Upper lobe of right lung (tissue), 1 donor: ENCODE data around the gene KDM2A. TPM values are rescaled to one million over a fixed set of nuclear protein-coding genes. Genes with fewer than 3 reads are reported as not detected.
"Not testable (repeated sequence)": the region's sequence is repeated elsewhere in the genome, so short reads cannot be mapped to it uniquely, and the experiment has no call there.

ENCODE experiments used
- ATAC-seq: fragments of 200-7000 bp; cut with Tn5 transposase; one replicate; pipeline ENCODE4 v1.9.1; 2020; ENCODE audit warnings: mild to moderate bottlenecking, moderate library complexity
- DNase-seq: peaks from one replicate; pipeline ENCODE4 v3.0.0-alpha.2; 2020
- H3K27ac ChIP-seq: fragments of 200-600 bp; one replicate; pipeline ENCODE4 v1.8.0; 2022
- H3K27me3 ChIP-seq: fragments of 200-600 bp; one replicate; pipeline ENCODE4 v1.8.0; 2022; ENCODE audit warnings: mild to moderate bottlenecking
- H3K36me3 ChIP-seq: fragments of 200-600 bp; one replicate; pipeline ENCODE4 v1.8.0; 2022
- H3K4me1 ChIP-seq: fragments of 200-600 bp; one replicate; pipeline ENCODE4 v1.8.0; 2022
- H3K4me3 ChIP-seq: fragments of 200-600 bp; one replicate; pipeline ENCODE4 v1.8.0; 2022; ENCODE audit warnings: mild to moderate bottlenecking
- H3K9me3 ChIP-seq: fragments of 200-600 bp; one replicate; pipeline ENCODE4 v1.8.0; 2022
- intact Hi-C: fragments of 100-400 bp; cut with DNase I; formaldehyde crosslinking; loops from one replicate; pipeline ENCODE4 v1.11.0; 2022
- total RNA-seq: library from RNA; stranded (reverse); fragmentation: NEBNext Ultra II Directional; extraction: Animal tissue kit (Norgen Biotek cat#: 25700); gene quantifications from one replicate; pipeline ENCODE4 v1.2.1, GENCODE V29; 2021
- TF ChIP-seq, protein P1 (sequence below): fragments of 200-600 bp; IDR thresholded peaks from one replicate; pipeline ENCODE4 v1.8.0; 2022; ENCODE audit warnings: antibody characterized with exemption
- donor health status: DM: no; HTN: yes; CAD: no; lungs with severe emphysema.

KDM2A gene
- total RNA-seq, 1 donor from 2014 or later = 79.5 TPM

DNA sequence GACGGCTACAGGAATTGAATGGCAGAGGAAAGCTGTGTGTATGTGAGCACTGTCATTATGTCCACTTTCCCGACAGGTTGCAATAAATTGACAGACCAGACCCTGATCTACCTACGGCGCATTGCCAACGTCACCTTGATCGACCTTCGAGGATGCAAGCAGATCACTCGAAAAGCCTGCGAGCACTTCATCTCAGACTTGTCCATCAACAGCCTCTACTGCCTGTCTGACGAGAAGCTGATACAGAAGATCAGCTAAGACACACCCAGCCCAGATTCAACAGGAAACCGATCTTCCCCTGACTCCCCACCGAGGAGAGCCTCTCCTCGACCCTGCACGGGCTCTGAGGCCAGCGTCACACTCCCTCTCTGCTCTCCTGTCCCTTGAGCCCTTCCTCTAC is 135.7 kb downstream of the KDM2A start:
- no peak for ATAC-seq
- no peak for DNase-seq
- intact Hi-C loops = no loop called here
- H3K4me3 ChIP-seq = no peak overlapping the region
- TF ChIP-seq, protein P1, sequence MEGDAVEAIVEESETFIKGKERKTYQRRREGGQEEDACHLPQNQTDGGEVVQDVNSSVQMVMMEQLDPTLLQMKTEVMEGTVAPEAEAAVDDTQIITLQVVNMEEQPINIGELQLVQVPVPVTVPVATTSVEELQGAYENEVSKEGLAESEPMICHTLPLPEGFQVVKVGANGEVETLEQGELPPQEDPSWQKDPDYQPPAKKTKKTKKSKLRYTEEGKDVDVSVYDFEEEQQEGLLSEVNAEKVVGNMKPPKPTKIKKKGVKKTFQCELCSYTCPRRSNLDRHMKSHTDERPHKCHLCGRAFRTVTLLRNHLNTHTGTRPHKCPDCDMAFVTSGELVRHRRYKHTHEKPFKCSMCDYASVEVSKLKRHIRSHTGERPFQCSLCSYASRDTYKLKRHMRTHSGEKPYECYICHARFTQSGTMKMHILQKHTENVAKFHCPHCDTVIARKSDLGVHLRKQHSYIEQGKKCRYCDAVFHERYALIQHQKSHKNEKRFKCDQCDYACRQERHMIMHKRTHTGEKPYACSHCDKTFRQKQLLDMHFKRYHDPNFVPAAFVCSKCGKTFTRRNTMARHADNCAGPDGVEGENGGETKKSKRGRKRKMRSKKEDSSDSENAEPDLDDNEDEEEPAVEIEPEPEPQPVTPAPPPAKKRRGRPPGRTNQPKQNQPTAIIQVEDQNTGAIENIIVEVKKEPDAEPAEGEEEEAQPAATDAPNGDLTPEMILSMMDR = no peak
- H3K9me3 ChIP-seq = no peaks in the 10 kb centered on the region
- H3K27ac ChIP-seq = no peak overlapping the region
- H3K27me3 ChIP-seq = no peaks in the 10 kb centered on the region
- peaks cover 74% of the 10 kb centered on the region for H3K36me3 ChIP-seq
- peaks cover 14% of the 10 kb centered on the region for H3K4me1 ChIP-seq

DNA sequence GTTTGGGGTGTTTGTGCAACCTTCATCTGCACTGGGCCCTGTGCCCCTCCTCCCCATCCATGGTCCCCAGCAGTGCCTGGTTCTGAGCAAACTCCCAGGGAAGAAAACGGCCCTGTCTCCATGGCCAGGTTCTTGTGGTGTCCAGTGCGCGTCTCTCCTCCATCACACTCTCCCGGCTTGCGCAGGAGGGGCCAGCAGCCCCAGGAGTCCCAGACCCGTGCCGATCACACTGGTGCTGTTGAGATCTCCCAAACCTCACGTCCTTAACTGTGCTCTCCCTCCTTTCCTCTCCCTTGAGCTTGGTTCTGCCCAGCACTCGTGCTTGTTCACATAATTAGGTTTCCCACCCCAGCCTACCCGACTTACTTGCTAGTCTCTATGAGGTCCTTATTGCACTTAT is 136.3 kb downstream of the KDM2A start:
- intact Hi-C loops = no loop called here
- Histone ChIP-seq H3K9me3 (no peaks in the 10 kb centered on the region), H3K27ac (no peak overlapping the region), H3K36me3 (peaks cover 69% of the 10 kb centered on the region), H3K4me1 (peaks cover 14% of the 10 kb centered on the region), H3K4me3 (no peak overlapping the region), H3K27me3 (no peaks in the 10 kb centered on the region)
- no peak for DNase-seq
- no peak for ATAC-seq
- TF ChIP-seq, protein P1 = no peak

DNA sequence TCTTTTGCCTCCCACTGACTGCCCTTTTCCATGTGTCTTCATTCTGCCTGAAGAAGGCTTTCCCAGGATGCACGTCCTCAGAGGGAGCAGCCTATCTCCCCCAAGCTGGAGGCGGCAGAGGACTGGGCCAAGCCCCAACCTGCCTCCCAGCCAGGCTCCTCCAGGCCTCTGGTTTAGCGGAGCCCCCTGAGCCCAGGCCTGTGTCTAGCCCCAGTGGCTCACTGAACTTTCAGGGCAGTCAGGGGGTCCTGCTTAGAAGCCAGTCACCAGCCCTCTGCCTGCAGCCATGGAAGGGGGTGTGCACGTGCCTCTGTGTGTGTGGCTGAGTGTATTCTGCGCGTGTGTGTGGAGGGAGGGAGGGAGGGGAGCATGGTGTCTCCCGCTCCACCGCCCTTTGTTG is 136.8 kb downstream of the KDM2A start:
- no peak for DNase-seq
- intact Hi-C loops = no loop called here

DNA sequence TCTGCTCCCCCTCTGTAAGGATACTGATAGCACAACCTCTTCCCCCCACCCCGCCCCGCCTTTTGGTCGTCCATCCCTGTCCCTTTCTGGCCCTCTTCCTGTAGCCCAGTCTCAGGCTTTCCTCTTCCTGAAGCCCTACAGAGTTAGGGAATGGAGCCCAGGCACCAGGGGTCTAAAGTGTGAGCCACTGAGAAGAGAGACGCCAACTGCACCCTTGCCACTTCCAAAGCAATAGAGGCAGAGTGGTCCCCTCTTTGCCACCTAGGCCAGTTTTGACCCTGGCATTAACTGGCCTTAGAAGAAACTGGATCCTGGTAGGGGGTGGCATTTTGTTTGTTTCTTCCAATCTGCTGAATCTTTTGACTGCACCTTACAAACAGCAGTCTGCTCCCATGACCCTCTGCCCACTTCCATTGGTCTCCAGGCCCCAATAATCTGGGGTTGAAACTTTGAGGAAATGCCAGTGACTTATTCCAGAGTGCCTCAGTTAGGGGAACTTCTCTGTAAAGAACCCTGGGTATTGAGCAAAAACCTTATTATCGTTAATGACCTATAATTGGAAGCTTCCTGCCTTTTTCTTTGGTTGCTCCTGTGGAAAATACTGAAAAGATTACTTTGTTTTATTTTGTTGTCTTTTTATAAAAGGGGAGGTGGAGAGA is 137.5 kb downstream of the KDM2A start:
- ATAC-seq (no peak), DNase-seq (no peak)
- intact Hi-C loops = no loop called here
- Histone ChIP-seq H3K9me3 (no peaks in the 10 kb centered on the region), H3K27me3 (no peaks in the 10 kb centered on the region), H3K4me3 (no peak overlapping the region), H3K27ac (no peak overlapping the region), H3K36me3 (peaks cover 56% of the 10 kb centered on the region), H3K4me1 (peaks cover 22% of the 10 kb centered on the region)
- TF ChIP-seq, protein P1 = no peak

More for the DNA sequence above, 136.8 kb downstream of the KDM2A start:
- TF ChIP-seq, protein P1 = no peak
- H3K4me3 ChIP-seq = no peak overlapping the region
- no peak overlapping the region for H3K27ac ChIP-seq
- no peaks in the 10 kb centered on the region for H3K27me3 ChIP-seq
- no peak for ATAC-seq
- peaks cover 64% of the 10 kb centered on the region for H3K36me3 ChIP-seq
- H3K4me1 ChIP-seq = peaks cover 15% of the 10 kb centered on the region
- no peaks in the 10 kb centered on the region for H3K9me3 ChIP-seq

DNA sequence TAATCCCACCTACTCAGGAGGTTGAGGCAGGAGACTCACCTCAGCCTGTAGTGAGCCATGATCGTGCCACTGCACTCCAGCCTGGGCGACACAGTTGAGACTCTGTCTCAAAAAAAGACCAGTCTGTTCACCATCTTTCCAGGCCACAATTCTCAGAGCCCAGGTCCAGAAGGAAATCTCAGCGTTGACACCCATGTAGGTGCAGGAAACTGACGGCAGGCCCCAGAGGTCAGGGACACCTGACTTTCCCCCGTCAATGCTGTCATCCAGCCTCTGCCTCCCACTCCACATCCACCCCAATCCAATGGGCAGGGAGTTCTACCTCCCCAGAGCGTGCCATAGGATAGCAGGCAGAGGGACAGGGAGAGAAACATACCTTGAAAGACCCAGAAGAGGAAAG is 141.3 kb downstream of the KDM2A start:
- intact Hi-C loops = loop anchor here (5.0 kb wide), 1 partner anchor 57 kb away; no protein-coding TSS in a partner anchor
- peaks cover 18% of the 10 kb centered on the region for H3K36me3 ChIP-seq
- no peak overlapping the region for H3K27ac ChIP-seq
- no peaks in the 10 kb centered on the region for H3K9me3 ChIP-seq
- ATAC-seq = no peak
- no peaks in the 10 kb centered on the region for H3K27me3 ChIP-seq
- TF ChIP-seq, protein P1 = no peak
- no peak overlapping the region for H3K4me3 ChIP-seq
- peaks cover 24% of the 10 kb centered on the region for H3K4me1 ChIP-seq
- DNase-seq = no peak

DNA sequence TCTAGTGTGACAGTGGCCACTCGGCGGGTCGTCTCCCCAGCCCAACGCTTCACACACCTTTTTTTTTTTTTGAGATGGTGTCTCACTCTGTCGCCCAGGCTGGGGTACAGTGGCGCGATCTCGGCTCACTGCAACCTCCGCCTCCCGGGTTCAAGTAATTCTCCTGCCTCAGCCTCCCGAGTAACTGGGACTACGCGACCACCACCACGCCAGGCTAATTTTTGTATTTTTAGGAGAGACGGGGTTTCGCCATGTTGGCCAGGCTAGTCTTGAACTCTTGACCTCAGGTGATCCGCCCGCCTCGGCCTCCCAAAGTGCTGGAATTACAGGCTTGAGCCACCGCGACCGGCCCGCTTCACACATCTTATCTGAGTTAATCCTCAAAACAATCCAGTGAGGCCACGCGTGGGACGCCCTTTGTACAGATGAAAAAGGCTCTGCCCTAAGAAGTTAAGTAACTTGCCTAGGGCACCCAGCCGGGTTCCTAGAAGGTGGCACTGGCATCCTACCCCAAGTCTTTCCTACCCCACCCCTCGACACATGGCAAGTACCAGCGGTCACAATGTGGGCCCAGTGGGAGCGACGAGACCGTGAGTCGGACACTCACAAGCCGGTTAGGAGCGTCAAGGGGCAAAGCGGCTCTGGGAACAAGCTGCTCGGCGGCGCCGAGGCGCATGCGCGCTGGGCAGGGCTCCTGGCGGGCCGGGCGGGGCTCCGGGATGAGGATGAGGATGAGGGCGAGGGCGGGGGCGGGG is 142.0 kb downstream of the KDM2A start:
- intact Hi-C loops = loop anchor here (5.0 kb wide), 1 partner anchor 56 kb away; no protein-coding TSS in a partner anchor

More for the DNA sequence above, 142.0 kb downstream of the KDM2A start:
- Histone ChIP-seq H3K36me3 (peaks cover 12% of the 10 kb centered on the region), H3K4me1 (peaks cover 28% of the 10 kb centered on the region), H3K4me3 (peak overlapping the region; percentile 35)
- DNase-seq = peak; percentile 82
- not testable (repeated sequence) for H3K27ac ChIP-seq, H3K9me3 ChIP-seq, H3K27me3 ChIP-seq
- ATAC-seq = peak; percentile 32
